Neural cell (in vitro differentiated cells): ENCODE measurements around the gene FRY. TPM values are rescaled to one million over a fixed set of nuclear protein-coding genes. Genes with fewer than 3 reads are reported as not detected.

Experiments used
- H2AFZ ChIP-seq: fragments of 200-600, 300-800 bp; sonication (generic), shearing (Covaris generic); 2 replicates; pipeline ENCODE4 v1.6.0; 2014; ENCODE audit warnings: low read depth, mild to moderate bottlenecking, antibody characterized with exemption, low read length, moderate library complexity
- H3F3A ChIP-seq: fragments of 200-600 bp; shearing (Covaris generic); 2 replicates; pipeline ENCODE4 v1.6.1; 2016; ENCODE audit warnings: mild to moderate bottlenecking, moderate library complexity, mixed read lengths, antibody characterized with exemption, low read length; ENCODE audit not compliant: insufficient read depth, poor library complexity, severe bottlenecking
- H3K27ac ChIP-seq: fragments of 200-600, 300-800 bp; sonication (generic), shearing (Covaris generic); 2 replicates; pipeline ENCODE4 v1.5.1; 2014; ENCODE audit warnings: mild to moderate bottlenecking, low read length, moderate library complexity
- H3K27me3 ChIP-seq: fragments of 300-800, 200-600 bp; sonication (generic), shearing (Covaris generic); 2 replicates; pipeline ENCODE4 v1.6.0; 2014; ENCODE audit warnings: mild to moderate bottlenecking, low read depth, low read length, moderate library complexity; ENCODE audit not compliant: insufficient read depth
- H3K36me3 ChIP-seq: fragments of 300-800, 200-600 bp; sonication (generic), shearing (Covaris generic); 2 replicates; pipeline ENCODE4 v1.5.1; 2014; ENCODE audit warnings: mild to moderate bottlenecking, antibody characterized with exemption, low read length, moderate library complexity; ENCODE audit not compliant: insufficient read depth
- H3K4me2 ChIP-seq: fragments of 300-800, 200-600 bp; sonication (generic), shearing (Covaris generic); 2 replicates; pipeline ENCODE4 v1.6.0; 2014; ENCODE audit warnings: mild to moderate bottlenecking, low read length
- H3K4me3 ChIP-seq: fragments of 300-800, 200-600 bp; sonication (generic), shearing (Covaris generic); 2 replicates; pipeline ENCODE4 v1.5.1; 2014; ENCODE audit warnings: mild to moderate bottlenecking, low read length, moderate library complexity
- H3K79me2 ChIP-seq: fragments of 200-600 bp; shearing (Covaris generic); replicated peaks from 2 replicates; pipeline ENCODE4 v1.6.0; 2014; ENCODE audit warnings: mild to moderate bottlenecking, low read length, moderate library complexity; ENCODE audit not compliant: insufficient read depth
- H3K9ac ChIP-seq: fragments of 300-800, 200-600 bp; sonication (generic), shearing (Covaris generic); 2 replicates; pipeline ENCODE4 v1.6.1; 2016; ENCODE audit warnings: mild to moderate bottlenecking, low read length, mixed read lengths
- H3K9me2 ChIP-seq: fragments of 200-600 bp; shearing (Covaris generic); 2 replicates; pipeline ENCODE4 v1.6.1; 2016; ENCODE audit warnings: mild to moderate bottlenecking, low read length, mixed read lengths; ENCODE audit not compliant: insufficient read depth
- H3K9me3 ChIP-seq: fragments of 200-600, 300-800 bp; sonication (generic), shearing (Covaris generic); 2 replicates; pipeline ENCODE4 v1.6.1; 2016; ENCODE audit warnings: mild to moderate bottlenecking, mixed run types, low read length, moderate library complexity, mixed read lengths
- H4K20me1 ChIP-seq: fragments of 200-600 bp; shearing (Covaris generic); 2 replicates; pipeline ENCODE4 v1.6.1; 2016; ENCODE audit warnings: mild to moderate bottlenecking, mixed run types; ENCODE audit not compliant: insufficient read depth
- CTCF ChIP-seq: fragments of 450-650 bp; IDR thresholded peaks from 2 replicates; pipeline ENCODE4 v1.5.1; 2014; ENCODE audit warnings: antibody characterized with exemption, mild to moderate bottlenecking, moderate library complexity; ENCODE audit not compliant: poor library complexity, severe bottlenecking
- EP300 ChIP-seq: fragments of 450-650 bp; conservative IDR thresholded peaks from 2 replicates; pipeline ENCODE4 v1.6.1; 2014; ENCODE audit warnings: antibody characterized with exemption, mild to moderate bottlenecking, moderate library complexity; ENCODE audit not compliant: poor library complexity, severe bottlenecking
- MXI1 ChIP-seq: fragments of 450-650 bp; conservative IDR thresholded peaks from 2 replicates; pipeline ENCODE4 v1.6.1; 2014; ENCODE audit warnings: antibody characterized with exemption, mild to moderate bottlenecking; ENCODE audit not compliant: poor library complexity, severe bottlenecking
- POLR2AphosphoS5 ChIP-seq: IDR thresholded peaks from 2 replicates; pipeline ENCODE4 v1.6.1; 2012
- RAD21 ChIP-seq: fragments of 450-650 bp; conservative IDR thresholded peaks from 2 replicates; pipeline ENCODE4 v1.6.1; 2014; ENCODE audit warnings: antibody characterized with exemption, mild to moderate bottlenecking, moderate library complexity
- REST ChIP-seq: IDR thresholded peaks from 2 replicates; pipeline ENCODE4 v1.6.1; 2012; ENCODE audit warnings: borderline replicate concordance
- SMC3 ChIP-seq: fragments of 450-650 bp; conservative IDR thresholded peaks from 2 replicates; pipeline ENCODE4 v1.6.1; 2014; ENCODE audit warnings: antibody characterized with exemption, mild to moderate bottlenecking, moderate library complexity; ENCODE audit not compliant: poor library complexity
- TAF1 ChIP-seq: IDR thresholded peaks from 2 replicates; pipeline ENCODE4 v1.6.1; 2012; ENCODE audit warnings: low read depth
- polyA plus RNA-seq: library from polyadenylated mRNA; depleted of rRNA; stranded (reverse); fragments of >200 nt; gene quantifications from 2 replicates; pipeline ENCODE4 v1.2.3, GENCODE V29; 2014

The FRY gene
- polyA plus RNA-seq, 1 donor from 2014 or later = 49.3 TPM

- TF ChIP-seq MXI1 (no peak), POLR2AphosphoS5 (no peak), SMC3 (peak; percentile 82), RAD21 (peak; percentile 69), CTCF (peak; percentile 75), TAF1 (no peak)
- Histone ChIP-seq H2AFZ (no peak overlapping the region), H3K9ac (no peak overlapping the region), H3K4me2 (no peak overlapping the region), H3K36me3 (no peaks in the 10 kb centered on the region), H3K9me2 (no peaks in the 10 kb centered on the region), H3K27ac (no peak overlapping the region), H3K79me2 (no peaks in the 10 kb centered on the region), H3K27me3 (no peaks in the 10 kb centered on the region), H3F3A (no peaks in the 10 kb centered on the region), H3K4me3 (no peak overlapping the region), H3K9me3 (no peaks in the 10 kb centered on the region), H4K20me1 (no peaks in the 10 kb centered on the region)
These were observed 278.6 kb downstream of the FRY start for GRCh38 chr13:32310134-32310706.

- H3K4me2 ChIP-seq = no peak overlapping the region
- no peaks in the 10 kb centered on the region for H3K36me3 ChIP-seq
- H3K9me3 ChIP-seq = no peaks in the 10 kb centered on the region
- H3K4me3 ChIP-seq = no peak overlapping the region
- H3K79me2 ChIP-seq = no peaks in the 10 kb centered on the region
- H3F3A ChIP-seq = no peaks in the 10 kb centered on the region
- no peak overlapping the region for H2AFZ ChIP-seq
- TF ChIP-seq POLR2AphosphoS5 = no peak
- no peak for TF ChIP-seq EP300
- TF ChIP-seq CTCF = no peak
- TF ChIP-seq REST = no peak
- no peak for TF ChIP-seq SMC3
- H3K27ac ChIP-seq = no peak overlapping the region
- H4K20me1 ChIP-seq = no peaks in the 10 kb centered on the region
- no peak overlapping the region for H3K9ac ChIP-seq
- H3K27me3 ChIP-seq = no peaks in the 10 kb centered on the region
- H3K9me2 ChIP-seq = no peaks in the 10 kb centered on the region
These were observed 279.8 kb downstream of the FRY start for GRCh38 chr13:32311188-32311897.
